ENCODE data around the gene MAMDC2. TPM values are rescaled to one million over a fixed set of nuclear protein-coding genes. Genes with fewer than 3 reads are reported as not detected.

Gene MAMDC2
- polyA plus RNA-seq, 1 donor = 6.9 TPM

DNA sequence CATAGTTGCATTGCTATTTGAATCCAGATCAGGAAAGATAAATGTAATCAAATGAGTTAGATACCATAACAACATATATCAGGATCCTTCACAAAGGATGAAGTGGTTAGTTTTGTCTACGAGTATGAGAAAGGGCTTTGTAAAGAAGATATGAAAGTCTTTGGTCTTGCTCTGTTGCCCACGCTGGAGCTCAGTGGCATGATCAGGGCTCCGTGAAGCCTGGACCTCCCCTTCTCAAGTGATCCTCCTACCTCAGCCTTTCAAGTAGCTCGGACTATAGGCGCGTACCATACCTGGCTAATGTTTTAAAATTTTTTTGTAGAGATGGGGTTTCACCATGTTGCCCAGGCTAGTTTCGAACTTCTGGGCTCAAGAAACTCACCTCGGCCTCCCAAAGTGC lies 217.0 kb downstream of the MAMDC2 start:
- DNase-seq (ENCODE audit: low read depth) = no peak

DNA sequence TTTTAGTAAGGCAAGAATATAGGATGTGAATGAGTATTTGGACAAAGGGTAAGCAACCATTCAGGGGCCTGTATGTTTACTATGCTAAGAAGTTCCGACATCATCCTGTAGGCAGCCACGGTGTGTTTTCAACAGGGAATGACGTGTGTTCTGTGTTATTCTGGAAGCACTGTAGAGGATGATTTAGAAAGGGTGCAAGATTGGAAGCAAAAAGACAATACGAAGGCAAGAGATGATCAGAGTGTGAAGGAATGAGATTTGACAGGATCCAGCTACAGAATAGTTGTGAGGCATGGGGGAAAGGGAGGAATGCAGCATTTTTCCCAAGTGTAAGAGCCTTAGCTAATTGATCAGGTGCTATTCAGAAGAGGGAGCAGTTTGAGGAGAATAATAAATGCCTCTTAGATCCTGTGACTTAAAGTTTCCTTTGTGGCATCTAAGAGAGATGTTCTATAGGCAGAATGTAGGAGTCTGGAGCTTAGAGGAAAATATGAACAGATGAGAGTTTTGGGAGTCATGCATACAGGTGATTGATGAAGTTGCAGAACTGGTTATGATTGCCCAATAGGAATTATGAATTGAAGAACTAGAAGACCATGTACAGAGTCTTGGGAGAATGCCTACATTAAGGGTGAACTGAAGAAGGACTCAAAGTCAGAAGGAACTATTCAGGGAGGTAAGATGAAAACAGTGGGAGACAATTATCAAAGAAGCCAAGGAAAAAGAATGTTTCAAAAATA lies 217.7 kb downstream of the MAMDC2 start:
- DNase-seq (ENCODE audit: low read depth) = no peak

DNA sequence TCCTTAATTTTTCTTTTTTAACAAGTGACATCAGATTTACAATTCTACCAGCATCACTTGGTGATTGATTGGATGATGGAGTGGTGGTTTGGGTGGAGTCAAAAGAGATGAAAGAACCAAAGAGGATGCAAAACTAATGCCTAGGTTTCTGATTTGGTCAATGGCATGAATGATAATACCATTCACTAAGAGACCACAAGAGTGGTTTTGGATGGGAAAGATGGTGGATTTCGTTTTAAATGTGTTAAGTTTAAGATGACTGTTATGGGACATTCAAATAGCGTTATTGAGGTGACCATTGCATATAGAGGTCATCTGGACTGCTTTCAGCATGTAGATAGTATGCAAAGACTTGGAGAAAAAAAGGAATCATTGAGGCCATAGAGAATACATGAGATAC lies 218.7 kb downstream of the MAMDC2 start:
- no peak for DNase-seq (ENCODE audit: low read depth)

DNA sequence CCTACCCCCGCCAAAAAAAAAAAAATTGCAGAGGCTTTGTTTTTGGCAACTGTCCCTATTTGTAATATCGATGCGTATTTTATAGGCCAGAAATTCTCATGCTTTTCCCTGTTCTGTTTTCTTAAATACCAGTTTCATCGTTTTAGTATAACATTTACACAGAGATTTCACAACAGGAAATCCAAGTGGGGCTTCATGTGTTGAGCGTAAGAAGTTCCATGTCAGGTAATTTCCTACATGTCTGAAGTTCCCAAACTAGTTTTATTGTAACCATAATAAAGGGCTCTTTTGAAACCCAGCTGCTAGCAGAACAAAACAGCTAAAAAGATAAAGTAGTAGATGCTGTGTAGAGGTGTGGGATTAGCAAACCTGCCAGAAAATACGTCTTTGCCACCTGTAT lies 219.3 kb downstream of the MAMDC2 start:
- no peak for DNase-seq (ENCODE audit: low read depth)

DNA sequence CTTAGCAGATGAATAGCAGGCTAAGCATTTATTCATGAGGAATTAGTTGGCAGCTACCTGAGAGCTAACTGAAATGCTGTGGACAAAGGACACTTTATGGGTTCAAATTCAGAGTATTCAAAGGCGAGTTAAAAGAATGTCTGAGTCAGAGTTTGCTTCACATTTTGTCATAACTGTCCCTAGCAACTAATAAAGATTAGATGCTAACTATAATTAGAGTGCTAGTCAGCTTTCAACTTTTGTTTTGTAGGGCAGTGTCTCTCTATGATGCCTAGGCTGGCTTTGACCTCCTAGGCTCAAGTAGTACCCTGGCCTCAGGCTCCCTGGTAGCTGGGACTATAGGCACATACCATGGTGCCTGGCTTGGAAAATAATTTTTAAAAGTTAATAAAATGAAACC lies 219.8 kb downstream of the MAMDC2 start:
- DNase-seq (ENCODE audit: low read depth) = no peak

Other genes starting within 250 kb of the MAMDC2 start
- not detected for gene CFAP95, start 223.0 kb upstream of the MAMDC2 start, polyA plus RNA-seq (ENCODE audit: insufficient read length)
- gene SMC5, start 215.1 kb downstream of the MAMDC2 start, polyA plus RNA-seq (ENCODE audit: insufficient read length) = 32.2 TPM

Measured in forelimb muscle (tissue), 1 donor.